Epithelial cell of esophagus (primary cell): Measurements from ENCODE around the gene RAP1GAP2.

Source experiments
- DNase-seq: peaks from one replicate; pipeline ENCODE4 v3.0.0; 2010; ENCODE audit warnings: low read depth
- H3K4me3 ChIP-seq: 2 replicates; pipeline ENCODE4 v1.5.1; 2011; ENCODE audit warnings: mild to moderate bottlenecking, low read length, control low read depth
- TF ChIP-seq, protein P1 (sequence below): IDR thresholded peaks from 2 replicates; pipeline ENCODE4 v1.5.1; 2011; ENCODE audit warnings: low read depth, mild to moderate bottlenecking, low read length, control low read depth, inconsistent platforms; ENCODE audit not compliant: insufficient read depth; ENCODE audit errors: missing control alignments

Gene RAP1GAP2

DNA sequence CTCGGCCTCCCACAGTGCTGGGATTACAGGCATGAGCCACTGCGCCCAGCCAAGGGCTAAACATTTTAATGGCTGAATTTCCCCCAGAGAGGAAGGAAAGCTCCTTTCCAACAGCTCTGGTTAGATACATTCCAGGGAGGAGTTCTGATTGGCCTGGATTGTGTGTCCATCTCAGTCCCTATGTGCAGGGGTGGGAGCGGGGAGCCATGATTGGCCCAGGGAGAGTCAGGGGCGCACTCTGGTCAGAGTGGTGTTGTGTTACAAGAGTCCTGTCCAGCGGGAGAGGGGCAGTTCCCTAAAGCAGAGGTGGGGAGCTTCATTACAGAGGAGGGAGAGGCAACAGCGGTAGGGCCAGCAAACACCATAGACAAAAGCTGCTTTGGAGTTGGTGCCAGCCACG, 75.0 kb downstream of the RAP1GAP2 start:
- TF ChIP-seq, protein P1, sequence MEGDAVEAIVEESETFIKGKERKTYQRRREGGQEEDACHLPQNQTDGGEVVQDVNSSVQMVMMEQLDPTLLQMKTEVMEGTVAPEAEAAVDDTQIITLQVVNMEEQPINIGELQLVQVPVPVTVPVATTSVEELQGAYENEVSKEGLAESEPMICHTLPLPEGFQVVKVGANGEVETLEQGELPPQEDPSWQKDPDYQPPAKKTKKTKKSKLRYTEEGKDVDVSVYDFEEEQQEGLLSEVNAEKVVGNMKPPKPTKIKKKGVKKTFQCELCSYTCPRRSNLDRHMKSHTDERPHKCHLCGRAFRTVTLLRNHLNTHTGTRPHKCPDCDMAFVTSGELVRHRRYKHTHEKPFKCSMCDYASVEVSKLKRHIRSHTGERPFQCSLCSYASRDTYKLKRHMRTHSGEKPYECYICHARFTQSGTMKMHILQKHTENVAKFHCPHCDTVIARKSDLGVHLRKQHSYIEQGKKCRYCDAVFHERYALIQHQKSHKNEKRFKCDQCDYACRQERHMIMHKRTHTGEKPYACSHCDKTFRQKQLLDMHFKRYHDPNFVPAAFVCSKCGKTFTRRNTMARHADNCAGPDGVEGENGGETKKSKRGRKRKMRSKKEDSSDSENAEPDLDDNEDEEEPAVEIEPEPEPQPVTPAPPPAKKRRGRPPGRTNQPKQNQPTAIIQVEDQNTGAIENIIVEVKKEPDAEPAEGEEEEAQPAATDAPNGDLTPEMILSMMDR, result no peak
- DNase-seq, result no peak
- no peak overlapping the region for H3K4me3 ChIP-seq

DNA sequence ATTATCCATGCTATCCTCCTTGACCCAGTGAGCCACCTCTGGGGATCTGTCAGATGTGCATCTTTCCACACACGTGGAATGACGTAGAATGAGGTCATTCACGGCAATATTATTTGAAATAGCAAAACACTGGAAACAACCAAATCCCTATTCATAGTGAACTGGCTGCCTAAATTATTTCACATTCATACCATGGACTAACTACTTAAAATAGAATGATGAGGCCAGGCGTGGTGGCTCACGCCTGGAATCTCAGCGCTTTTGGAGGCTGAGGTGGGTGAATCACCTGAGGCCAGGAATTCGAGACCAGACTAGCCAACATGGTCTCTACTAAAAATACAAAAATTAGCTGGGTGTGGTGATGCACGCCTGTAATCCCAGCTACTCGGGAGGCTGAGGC, 75.5 kb downstream of the RAP1GAP2 start:
- H3K4me3 ChIP-seq, result no peak overlapping the region
- DNase-seq, result peak; percentile 50
- TF ChIP-seq, protein P1, result no peak

DNA sequence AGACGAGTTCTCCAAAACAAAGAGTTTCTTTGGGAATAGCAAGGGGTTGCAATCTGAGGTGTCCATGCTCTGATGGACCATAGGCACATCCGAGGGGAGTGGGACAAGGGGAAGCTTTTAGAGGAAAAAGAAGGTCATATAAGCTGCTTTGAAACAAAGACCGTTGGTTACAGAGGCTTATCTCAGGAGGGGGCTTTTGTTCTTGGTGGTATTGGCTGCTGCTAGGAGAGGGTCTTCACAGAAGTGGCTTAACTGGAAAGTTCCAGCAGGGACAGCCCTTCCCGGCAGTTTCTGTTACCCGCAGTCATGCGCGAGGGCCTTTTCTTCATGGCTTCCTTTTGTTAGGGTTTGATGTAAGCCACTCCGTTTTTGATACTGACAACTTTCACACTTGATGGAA, 76.0 kb downstream of the RAP1GAP2 start:
- no peak for DNase-seq
- TF ChIP-seq, protein P1, result no peak
- no peak overlapping the region for H3K4me3 ChIP-seq

DNA sequence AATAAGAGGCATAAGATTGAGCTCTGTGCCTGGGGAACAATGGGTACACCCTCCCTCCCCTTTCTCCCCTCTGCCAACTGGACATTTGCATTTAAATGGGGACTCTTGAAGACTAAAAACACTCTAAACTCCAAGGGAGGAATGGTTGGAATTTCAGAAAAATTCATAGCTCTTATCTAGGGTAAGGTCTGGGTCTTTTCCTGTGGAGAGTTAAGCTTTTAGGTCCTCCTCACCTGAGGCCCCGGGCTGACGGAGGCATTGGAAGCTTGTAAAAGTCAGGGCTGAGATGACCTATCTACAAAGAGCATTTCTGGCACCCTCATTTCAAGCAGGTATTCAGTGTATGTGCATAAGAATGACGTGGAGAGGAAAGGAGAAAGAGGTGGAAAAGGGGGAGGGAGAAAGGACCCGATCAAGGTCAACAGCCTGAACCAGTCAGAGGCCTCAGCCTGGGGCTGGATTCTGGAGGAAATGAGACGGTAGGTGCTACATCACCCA, 78.0 kb downstream of the RAP1GAP2 start:
- no peak overlapping the region for H3K4me3 ChIP-seq
- peak; percentile 55 for DNase-seq
- TF ChIP-seq, protein P1, result no peak

DNA sequence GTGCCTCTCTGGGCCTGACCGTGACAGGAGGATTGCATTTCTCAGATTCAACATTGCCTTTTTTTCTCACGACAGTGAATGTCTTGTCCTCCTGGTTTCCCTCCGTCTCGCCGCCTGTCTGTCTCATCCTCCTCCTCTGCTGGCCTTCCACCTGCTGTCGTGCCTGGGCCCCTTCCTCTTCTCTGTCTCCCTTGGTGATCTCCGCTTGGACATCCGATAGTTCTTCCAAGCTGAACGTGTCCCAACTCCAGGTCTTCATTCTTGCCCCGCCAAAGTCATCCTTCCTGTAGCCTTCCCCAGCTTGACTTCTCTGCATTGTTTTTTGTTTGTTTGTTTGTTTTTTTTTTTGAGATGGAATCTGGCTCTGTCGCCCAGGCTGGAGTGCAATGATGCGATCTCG, 79.4 kb downstream of the RAP1GAP2 start:
- H3K4me3 ChIP-seq, result no peak overlapping the region
- DNase-seq, result no peak
- TF ChIP-seq, protein P1, result no peak

DNA sequence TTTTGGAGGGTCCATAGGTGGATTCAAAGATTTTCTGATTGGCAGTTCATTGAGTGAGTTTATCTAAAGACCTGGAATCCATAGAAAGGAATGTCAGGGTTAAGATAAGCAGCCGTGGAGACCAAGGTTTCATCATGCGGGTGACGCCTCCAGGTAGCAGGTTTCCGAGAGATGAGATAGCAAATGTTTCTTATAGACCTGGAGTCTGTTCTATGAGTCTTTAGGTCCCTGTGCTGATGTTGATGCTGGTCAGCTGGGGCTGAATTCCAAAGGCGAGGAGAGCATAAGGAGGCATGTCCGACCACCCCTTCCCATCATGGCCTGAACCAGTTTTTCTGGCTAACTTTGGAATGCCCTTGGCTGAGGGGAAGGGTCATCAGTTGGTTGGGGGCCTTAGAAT, 80.2 kb downstream of the RAP1GAP2 start:
- TF ChIP-seq, protein P1, result no peak
- no peak overlapping the region for H3K4me3 ChIP-seq
- no peak for DNase-seq

DNA sequence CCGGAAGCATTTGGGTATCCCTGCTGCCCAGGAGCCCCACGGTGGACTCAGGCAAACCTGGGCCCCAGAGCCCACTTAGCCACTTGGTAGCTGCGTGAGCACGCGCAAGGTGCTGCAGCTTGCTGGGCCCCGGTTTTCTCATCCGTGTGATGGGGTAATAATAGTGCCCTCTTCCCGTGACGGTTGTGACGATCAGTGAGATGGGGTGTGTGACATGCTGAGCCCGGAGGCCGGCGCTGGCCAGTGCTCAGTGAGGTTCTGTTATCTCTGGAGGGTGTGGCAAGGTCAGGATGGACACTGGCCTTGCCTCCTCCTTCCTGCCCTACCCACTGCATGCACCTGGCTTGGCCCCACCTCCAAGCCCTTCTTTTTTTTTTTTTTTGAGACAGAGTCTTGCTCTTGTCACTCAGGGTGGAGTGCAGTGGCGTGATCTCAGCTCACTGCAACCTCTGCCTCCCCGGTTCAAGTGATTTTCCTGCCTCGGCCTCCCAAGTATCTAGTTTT, 82.6 kb downstream of the RAP1GAP2 start:
- no peak for DNase-seq
- no peak overlapping the region for H3K4me3 ChIP-seq
- TF ChIP-seq, protein P1, result no peak
